T-helper 2 cell treated with Interferon-gamma antibody and Interleukin-4, amounts not matched to agents 100 ng/mL and 5 ng/mL, for 36 hours (primary cell): ENCODE results near the gene TOX2. TPM values are rescaled to one million over a fixed set of nuclear protein-coding genes. Genes with fewer than 3 reads are reported as not detected.

Experiments
- intact Hi-C: fragments of 100-400 bp; cut with micrococcal nuclease; formaldehyde crosslinking; loops from one replicate; pipeline ENCODE4 v1.15.1; 2023
- total RNA-seq: library from RNA; stranded (reverse); gene quantifications from 2 replicates; pipeline ENCODE4 v1.2.3, GENCODE V29; 2022

Gene TOX2
- total RNA-seq, 1 donor from 2014 or later = 6.5 TPM

- intact Hi-C loops = no loop called here
These were observed 78.9 kb downstream of the TOX2 start for GRCh38 chr20:43993560-43993959.

- intact Hi-C loops = no loop called here
These were observed 79.9 kb downstream of the TOX2 start for GRCh38 chr20:43994486-43995100.

- intact Hi-C loops = no loop called here
These were observed 81.0 kb downstream of the TOX2 start for GRCh38 chr20:43995645-43996044.

- intact Hi-C loops = no loop called here
These were observed 81.7 kb downstream of the TOX2 start for GRCh38 chr20:43996240-43996930.

GRCh38 chr20:43999848-44000247 lies 85.2 kb downstream of the TOX2 start:
- intact Hi-C loops = no loop called here

GRCh38 chr20:44001667-44002596 lies 87.3 kb downstream of the TOX2 start:
- intact Hi-C loops = no loop called here

GRCh38 chr20:44002861-44003260 lies 88.2 kb downstream of the TOX2 start:
- intact Hi-C loops = no loop called here

GRCh38 chr20:44003609-44004008 lies 89.0 kb downstream of the TOX2 start:
- intact Hi-C loops = no loop called here

GRCh38 chr20:44004306-44004915 lies 89.8 kb downstream of the TOX2 start:
- intact Hi-C loops = no loop called here

- intact Hi-C loops = no loop called here
These were observed 91.0 kb downstream of the TOX2 start for GRCh38 chr20:44005661-44006060.

- intact Hi-C loops = no loop called here
These were observed 91.5 kb downstream of the TOX2 start for GRCh38 chr20:44006126-44006525.

- intact Hi-C loops = no loop called here
These were observed 91.9 kb downstream of the TOX2 start for GRCh38 chr20:44006578-44006977.

GRCh38 chr20:44008806-44009678 lies 94.4 kb downstream of the TOX2 start:
- intact Hi-C loops = no loop called here

- intact Hi-C loops = no loop called here
These were observed 95.0 kb downstream of the TOX2 start for GRCh38 chr20:44009679-44009992.

- intact Hi-C loops = no loop called here
These were observed 95.6 kb downstream of the TOX2 start for GRCh38 chr20:44010162-44010704.

- intact Hi-C loops = no loop called here
These were observed 96.7 kb downstream of the TOX2 start for GRCh38 chr20:44011251-44011940.

GRCh38 chr20:44012466-44013226 lies 98.0 kb downstream of the TOX2 start:
- intact Hi-C loops = no loop called here

GRCh38 chr20:44014807-44015732 lies 100.4 kb downstream of the TOX2 start:
- intact Hi-C loops = no loop called here
